Endothelial cell of umbilical vein (primary cell): ENCODE results near the gene RBM33. TPM values are rescaled to one million over a fixed set of nuclear protein-coding genes. Genes with fewer than 3 reads are reported as not detected.

Source experiments
- BruUV-seq: library from RNA; stranded (reverse); fragments of 400-500 nt; replicated peaks from 2 replicates; lab custom pipeline; 2021; lab: Mats Ljungman, UMichigan
- CTCF ChIA-PET: fragments of 300-600, 350-600 bp; sonication (Branson Sonifier 250); formaldehyde crosslinking; loops from one replicate; lab custom pipeline; 2021; ENCODE audit warnings: antibody characterized with exemption, inconsistent platforms; lab: Charles Lee
- POLR2A ChIA-PET: fragments of 300-600, 350-600 bp; sonication (Branson Sonifier 250); formaldehyde crosslinking; loops from one replicate; lab custom pipeline; 2021; ENCODE audit warnings: antibody characterized with exemption, inconsistent platforms; lab: Charles Lee
- DNase-seq: peaks from one replicate; pipeline ENCODE4 v3.0.0-alpha.2; 2011; ENCODE audit warnings: low read depth, low spot score
- FAIRE-seq: peaks from 2 replicates; lab custom pipeline; 2011; peaks lifted over from hg19 to GRCh38; lab: Jason Lieb, UNC
- H2AFZ ChIP-seq: 2 replicates; pipeline ENCODE4 v1.6.0; 2012; ENCODE audit warnings: low read depth, low read length, control low read depth, inconsistent platforms
- H3K27ac ChIP-seq: 2 replicates; pipeline ENCODE4 v1.5.1; 2011; ENCODE audit warnings: low read depth, mild to moderate bottlenecking, control low read depth, low read length, moderate library complexity; ENCODE audit not compliant: insufficient read depth
- H3K27me3 ChIP-seq, 2 experiments: 2 replicates each; pipeline versions ENCODE4 v1.6.0 to v1.6.1; 2011; ENCODE audit warnings: low read length in 2 of 2, mixed read lengths in 1 of 2; ENCODE audit not compliant: control insufficient read depth in 2 of 2, insufficient read depth in 2 of 2
- H3K36me3 ChIP-seq, 2 experiments: 2 replicates in 1 of 2; 3 replicates in 1 of 2; pipeline ENCODE4 v1.5.1; 2011; ENCODE audit warnings: low read length in 2 of 2, mild to moderate bottlenecking in 1 of 2, moderate library complexity in 1 of 2; ENCODE audit not compliant: control insufficient read depth in 2 of 2, insufficient read depth in 2 of 2; ENCODE audit errors: extremely low read depth in 1 of 2
- H3K4me1 ChIP-seq: 3 replicates; pipeline ENCODE4 v1.5.1; 2011; ENCODE audit warnings: mild to moderate bottlenecking, low read length; ENCODE audit not compliant: control insufficient read depth, insufficient read depth; ENCODE audit errors: extremely low read depth
- H3K4me2 ChIP-seq: 2 replicates; pipeline ENCODE4 v1.6.1; 2011; ENCODE audit warnings: low read length, control low read depth, mixed read lengths; ENCODE audit not compliant: insufficient read depth
- H3K4me3 ChIP-seq, 3 experiments: fragments of 200-600 bp in 1 of 3; sonication (generic), shearing (Covaris generic) in 1 of 3; replicated peaks in 1 of 3; 2 replicates each; pipeline ENCODE4 v1.5.1; 2011 to 2016; ENCODE audit warnings: control low read depth in 3 of 3, low read length in 3 of 3, mild to moderate bottlenecking in 2 of 3, inconsistent platforms in 1 of 3, low read depth in 1 of 3, moderate library complexity in 1 of 3; ENCODE audit not compliant: insufficient read depth in 1 of 3
- H3K79me2 ChIP-seq: 2 replicates; pipeline ENCODE4 v1.6.0; 2012; ENCODE audit warnings: low read length, inconsistent platforms; ENCODE audit not compliant: control insufficient read depth, insufficient read depth
- H3K9ac ChIP-seq: replicated peaks from 2 replicates; pipeline ENCODE3; 2011; ENCODE audit warnings: low read length, control low read depth; ENCODE audit not compliant: insufficient read depth; ENCODE audit errors: extremely low read depth
- H3K9me1 ChIP-seq: replicated peaks from 3 replicates; pipeline ENCODE4 v1.6.0; 2011; ENCODE audit warnings: mild to moderate bottlenecking, low read length; ENCODE audit not compliant: control insufficient read depth, insufficient read depth; ENCODE audit errors: extremely low read depth
- H3K9me3 ChIP-seq: replicated peaks from 2 replicates; pipeline ENCODE4 v1.5.1; 2012; ENCODE audit warnings: low read length, inconsistent platforms; ENCODE audit not compliant: control insufficient read depth, insufficient read depth
- H4K20me1 ChIP-seq: replicated peaks from 2 replicates; pipeline ENCODE3; 2011; ENCODE audit warnings: mild to moderate bottlenecking, low read length; ENCODE audit not compliant: control insufficient read depth, insufficient read depth; ENCODE audit errors: extremely low read depth
- CTCF ChIP-seq, 2 donors: IDR thresholded peaks; 1 replicate in 1 of 2; 2 replicates in 1 of 2; pipeline ENCODE4 v1.5.1; 2011; ENCODE audit warnings: low read length in 2 of 2, mild to moderate bottlenecking in 2 of 2, moderate library complexity in 2 of 2, control low read depth in 1 of 2, inconsistent platforms in 1 of 2, low read depth in 1 of 2; ENCODE audit not compliant: insufficient read depth in 1 of 2; ENCODE audit errors: extremely low read depth in 1 of 2
- GATA2 ChIP-seq: IDR thresholded peaks from 2 replicates; pipeline ENCODE4 v1.7.0; 2011; ENCODE audit warnings: low read depth, mild to moderate bottlenecking, moderate library complexity, mixed read lengths, low read length; ENCODE audit not compliant: insufficient read length, insufficient read depth
- JUN ChIP-seq: IDR thresholded peaks from 2 replicates; pipeline ENCODE4 v1.6.1; 2011; ENCODE audit warnings: borderline replicate concordance, low read depth; ENCODE audit not compliant: insufficient read length, insufficient read depth
- POLR2A ChIP-seq: IDR thresholded peaks from 2 replicates; pipeline ENCODE4 v1.6.1; 2012; ENCODE audit warnings: low read depth, mild to moderate bottlenecking, control low read depth, low read length
- dilution Hi-C: fragments of 300-500 bp; cut with MboI; formaldehyde crosslinking; loops from one replicate; pipeline ENCODE4 v1.15.0; 2019; ENCODE audit warnings: low sequenced_read_pairs; ENCODE audit not compliant: extremely low pct_ligation_motif_present
- intact Hi-C: fragments of 100-400 bp; cut with micrococcal nuclease; formaldehyde crosslinking; loops from one replicate; pipeline ENCODE4 v1.10.0; 2022
- polyA plus RNA-seq, 4 experiments: library from polyadenylated mRNA; depleted of rRNA in 3 of 4; stranded (reverse) in 3 of 4; unstranded in 1 of 4; fragments of >200 nt; gene quantifications; 2 replicates each; pipeline versions ENCODE4 v1.2.1 to v1.2.3, GENCODE V29; 2011 to 2012; ENCODE audit warnings: missing spikeins in 1 of 4
- total RNA-seq: library from RNA; stranded (reverse); gene quantifications from 2 replicates; pipeline ENCODE4 v1.2.3, GENCODE V29; 2021
- TF ChIP-seq, protein P1 (sequence below): IDR thresholded peaks from 2 replicates; pipeline ENCODE4 v1.6.1; 2011; ENCODE audit not compliant: insufficient read depth, insufficient read length

RBM33 gene
- total and polyA plus RNA-seq, 2 donors (not counting 3 experiments of a cell fraction or from before 2014, with no cell fraction given): 16.2 to 68.2 TPM

- dilution Hi-C loops (no loop called here), intact Hi-C loops (no loop called here)
- H3K36me3 ChIP-seq: peaks cover 0 to 3% of the 10 kb centered on the region in 2 experiments
- FAIRE-seq (no peak), DNase-seq (no peak)
- no peaks in the 10 kb centered on the region for H3K9me1 ChIP-seq
- peaks cover 7% of the 10 kb centered on the region for H4K20me1 ChIP-seq
- H2AFZ ChIP-seq: no peak overlapping the region
- H3K27ac ChIP-seq: no peak overlapping the region
- H3K27me3 ChIP-seq: no peaks in the 10 kb centered on the region
- peaks cover 3% of the 10 kb centered on the region for H3K4me1 ChIP-seq
- ChIA-PET CTCF (interaction anchor here (1.9 kb wide), 1 partner anchor 160 kb away, joined by 7 read pairs; no protein-coding TSS in a partner anchor), POLR2A (no interaction called here)
- TF ChIP-seq JUN (no peak), CTCF (IDR thresholded peaks at IDR 0.05; ENCODE audit: extremely low read depth in 1 of 2, insufficient read depth in 1 of 2, low read depth in 1 of 2, low read length in 2 of 2) (no peak), POLR2A (no peak), GATA2 (no peak)
- TF ChIP-seq, protein P1, sequence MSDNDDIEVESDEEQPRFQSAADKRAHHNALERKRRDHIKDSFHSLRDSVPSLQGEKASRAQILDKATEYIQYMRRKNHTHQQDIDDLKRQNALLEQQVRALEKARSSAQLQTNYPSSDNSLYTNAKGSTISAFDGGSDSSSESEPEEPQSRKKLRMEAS: no peak
- H3K9me3 ChIP-seq: no peaks in the 10 kb centered on the region
- no TSS peak for BruUV-seq
- H3K4me2 ChIP-seq: no peak overlapping the region
- no peak overlapping the region for H3K4me3 ChIP-seq
- H3K79me2 ChIP-seq: peaks cover 62% of the 10 kb centered on the region
- H3K9ac ChIP-seq: no peak overlapping the region
Observed at GRCh38 chr7:155758348-155758747, 113.9 kb downstream of the RBM33 start.
